Activated naive CD4-positive, alpha-beta T cell treated with anti-CD3 and anti-CD28 coated beads, Interleukin-2, amount 10 ng/mL, durations not matched to agents 7 days and 5 days (primary cell): ENCODE results near the gene TAOK3.
"Not testable (repeated sequence)": the region's sequence is repeated elsewhere in the genome, so short reads cannot be mapped to it uniquely, and the experiment has no call there.

ENCODE experiments used
- CTCF ChIA-PET: fragments of 350-600 bp; sonication (Branson Sonifier 250); formaldehyde crosslinking; loops from one replicate; lab custom pipeline; 2021; ENCODE audit warnings: antibody characterized with exemption; lab: Charles Lee
- DNase-seq: peaks from one replicate; pipeline ENCODE4 v3.0.0-alpha.2; 2020
- H3K27ac Mint-ChIP-seq: one replicate; pipeline ENCODE4 v1.8.0; 2021; ENCODE audit warnings: mild to moderate bottlenecking, moderate library complexity, mixed read lengths
- H3K27me3 Mint-ChIP-seq: one replicate; pipeline ENCODE4 v1.8.0; 2021; ENCODE audit warnings: mild to moderate bottlenecking, mixed read lengths
- H3K36me3 Mint-ChIP-seq: one replicate; pipeline ENCODE4 v1.8.0; 2021; ENCODE audit warnings: mixed read lengths
- H3K4me1 Mint-ChIP-seq: one replicate; pipeline ENCODE4 v1.8.0; 2021; ENCODE audit warnings: mixed read lengths
- H3K4me3 Mint-ChIP-seq: one replicate; pipeline ENCODE4 v1.8.0; 2021; ENCODE audit warnings: mild to moderate bottlenecking, moderate library complexity, mixed read lengths
- H3K9me3 Mint-ChIP-seq: one replicate; pipeline ENCODE4 v1.8.0; 2021; ENCODE audit warnings: mixed read lengths

Gene TAOK3

DNA sequence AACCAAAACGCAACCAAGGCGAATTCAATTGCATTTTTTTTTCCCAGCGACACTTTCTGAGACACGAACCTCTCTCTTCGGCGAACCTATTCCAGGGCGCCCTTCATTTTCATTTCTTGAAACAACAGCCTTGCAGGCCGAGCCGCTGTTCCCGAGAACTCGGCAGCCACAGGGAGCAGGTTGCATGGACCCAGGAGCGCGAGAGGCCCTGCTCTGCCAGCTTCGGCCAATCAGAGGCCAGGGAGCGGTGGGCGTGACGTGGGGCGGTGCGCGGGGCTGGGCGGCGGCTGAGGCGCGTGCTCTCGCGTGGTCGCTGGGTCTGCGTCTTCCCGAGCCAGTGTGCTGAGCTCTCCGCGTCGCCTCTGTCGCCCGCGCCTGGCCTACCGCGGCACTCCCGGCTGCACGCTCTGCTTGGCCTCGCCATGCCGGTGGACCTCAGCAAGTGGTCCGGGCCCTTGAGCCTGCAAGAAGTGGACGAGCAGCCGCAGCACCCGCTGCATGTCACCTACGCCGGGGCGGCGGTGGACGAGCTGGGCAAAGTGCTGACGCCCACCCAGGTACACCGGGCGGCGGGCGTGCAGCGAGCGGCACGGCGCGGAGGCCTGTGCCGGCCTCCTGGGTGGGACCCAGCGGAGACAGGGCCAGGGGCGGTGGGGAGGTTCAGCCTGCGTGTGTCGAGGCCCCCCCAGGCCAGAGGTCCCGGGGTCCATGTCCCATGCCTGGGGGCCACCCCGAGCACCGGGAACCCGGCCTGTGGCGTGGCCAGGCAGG, 236.7 kb downstream of the TAOK3 start, which contains the start of gene PEBP1:
TSS of gene PEBP1 (plus strand) at position 337 of the 771 bp plus-strand sequence. CDS start at position 423, 86 bp downstream.
- peak within 1 kb of the TSS; percentile 95 for H3K4me3 Mint-ChIP-seq
- no peaks in the 10 kb centered on the region for H3K27me3 Mint-ChIP-seq
- peak within 1 kb of the TSS; percentile 90 for H3K27ac Mint-ChIP-seq
- peaks cover 41% of the 10 kb centered on the region for H3K4me1 Mint-ChIP-seq
- peak; percentile 96 for DNase-seq
- no peaks in the 10 kb centered on the region for H3K9me3 Mint-ChIP-seq
- H3K36me3 Mint-ChIP-seq, result peaks cover 22% of the 10 kb centered on the region
- CTCF ChIA-PET, result interaction anchor here (0.7 to 1.5 kb wide), 5 partner anchors 11 to 240 kb away, joined by 3 to 8 read pairs (median 4); partner anchors contain the start of gene SUDS3

DNA sequence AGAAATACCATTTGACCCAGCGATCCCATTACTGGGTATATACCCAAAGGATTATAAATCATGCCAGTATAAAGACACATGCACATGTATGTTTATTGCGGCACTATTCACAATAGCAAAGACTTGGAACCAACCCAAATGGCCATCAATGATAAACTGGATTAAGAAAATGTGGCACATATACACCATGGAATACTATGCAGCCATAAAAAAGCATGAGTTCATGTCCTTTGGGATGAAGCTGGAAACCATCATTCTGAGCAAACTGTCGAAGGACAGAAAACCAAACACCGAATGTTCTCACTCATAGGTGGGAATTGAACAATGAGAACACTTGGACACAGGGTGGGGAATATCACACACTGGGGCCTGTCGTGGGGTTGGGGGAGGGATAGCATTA, 243.3 kb downstream of the TAOK3 start:
- peaks cover 12% of the 10 kb centered on the region for H3K4me1 Mint-ChIP-seq
- H3K27ac Mint-ChIP-seq, H3K4me3 Mint-ChIP-seq, DNase-seq, CTCF ChIA-PET, H3K9me3 Mint-ChIP-seq, H3K27me3 Mint-ChIP-seq, H3K36me3 Mint-ChIP-seq: not testable (repeated sequence)

DNA sequence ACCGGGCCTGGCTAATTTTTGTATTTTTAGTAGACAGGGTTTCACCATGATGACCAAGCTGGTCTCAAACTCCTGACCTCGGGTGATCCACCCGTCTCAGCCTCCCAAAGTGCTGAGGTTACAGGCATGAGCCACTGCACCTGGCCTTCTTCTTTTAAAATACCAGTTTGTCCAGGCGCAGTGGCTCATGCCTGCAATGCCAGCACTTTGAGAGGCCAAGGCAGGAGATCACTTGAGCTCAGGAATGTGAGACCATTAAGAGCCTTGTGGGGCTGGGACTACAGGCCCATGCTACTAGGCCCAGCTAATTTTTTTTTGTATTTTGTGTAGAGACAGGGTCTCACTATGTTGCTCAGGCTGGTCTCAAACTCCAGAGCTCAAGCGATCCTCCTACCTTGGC, 244.8 kb downstream of the TAOK3 start:
- Mint-ChIP-seq H3K4me1 (peaks cover 8% of the 10 kb centered on the region), H3K36me3 (no peaks in the 10 kb centered on the region), H3K27ac (no peak overlapping the region), H3K4me3 (no peak overlapping the region), H3K27me3 (no peaks in the 10 kb centered on the region), H3K9me3 (no peaks in the 10 kb centered on the region)
- no peak for DNase-seq
- CTCF ChIA-PET, result interaction anchor here (0.5 to 0.6 kb wide), 2 partner anchors 27 to 64 kb away, joined by 4 read pairs; no protein-coding TSS in a partner anchor

DNA sequence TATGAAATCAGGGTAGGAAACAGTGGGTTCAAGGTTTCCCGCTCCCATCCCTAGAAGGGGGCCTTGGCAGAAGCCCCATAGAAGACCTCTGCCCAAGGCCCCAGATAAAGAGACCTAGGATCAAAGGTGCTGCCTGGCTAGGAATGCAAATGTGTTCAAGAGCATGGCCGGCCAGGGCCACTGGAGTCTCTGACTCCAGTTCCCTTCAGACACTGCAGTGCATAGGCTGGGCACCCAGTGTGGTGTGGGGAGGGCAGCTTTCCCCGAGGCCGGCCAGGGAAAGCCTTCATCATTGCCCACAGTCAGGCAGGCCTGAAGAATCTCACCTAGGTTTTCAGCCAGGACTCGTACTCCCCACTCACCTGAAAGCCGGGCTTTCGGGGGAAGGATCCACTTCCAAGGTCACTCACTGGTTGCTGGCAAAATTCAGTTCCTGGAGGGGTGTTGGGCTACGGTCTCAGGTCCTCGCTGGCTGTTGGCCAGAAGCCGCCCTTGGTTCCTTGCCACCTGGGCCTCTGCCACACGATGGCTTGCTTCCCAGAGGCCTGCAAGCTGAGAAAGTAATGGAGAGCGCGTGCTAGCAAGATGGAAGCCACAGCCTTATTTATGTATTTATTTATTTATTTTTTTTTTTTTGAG, 246.5 kb downstream of the TAOK3 start:
- DNase-seq, result no peak
- H3K36me3 Mint-ChIP-seq, result no peaks in the 10 kb centered on the region
- no peaks in the 10 kb centered on the region for H3K4me1 Mint-ChIP-seq
- CTCF ChIA-PET, result interaction anchor here (1.2 kb wide), 1 partner anchor 10 kb away, joined by 3 read pairs; the partner anchor contains the start of gene PEBP1
- no peak overlapping the region for H3K4me3 Mint-ChIP-seq
- no peak overlapping the region for H3K27ac Mint-ChIP-seq
- H3K27me3 Mint-ChIP-seq, result no peaks in the 10 kb centered on the region
- no peaks in the 10 kb centered on the region for H3K9me3 Mint-ChIP-seq

DNA sequence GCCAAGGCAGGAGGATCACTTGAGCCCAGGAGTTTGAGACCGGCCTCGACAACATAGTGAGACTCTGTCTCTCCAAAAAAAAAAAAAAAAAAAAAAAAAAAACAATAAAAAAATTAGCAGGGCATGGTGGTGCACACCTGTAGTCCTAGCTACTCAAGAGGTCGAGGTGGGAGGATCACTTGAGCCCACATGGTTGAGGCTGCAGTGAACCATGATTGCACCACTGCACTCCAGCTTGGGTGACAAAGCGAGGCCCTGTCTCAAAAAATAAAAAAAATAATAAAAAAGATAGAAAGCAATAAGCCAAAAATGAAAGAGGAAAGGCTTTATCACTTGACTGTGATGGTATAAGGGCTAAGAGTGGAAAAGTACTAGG, 247.0 kb downstream of the TAOK3 start:
- H3K27ac Mint-ChIP-seq, result no peak overlapping the region
- CTCF ChIA-PET, result interaction anchor here (1.2 kb wide), 1 partner anchor 10 kb away, joined by 3 read pairs; the partner anchor contains the start of gene PEBP1

DNA sequence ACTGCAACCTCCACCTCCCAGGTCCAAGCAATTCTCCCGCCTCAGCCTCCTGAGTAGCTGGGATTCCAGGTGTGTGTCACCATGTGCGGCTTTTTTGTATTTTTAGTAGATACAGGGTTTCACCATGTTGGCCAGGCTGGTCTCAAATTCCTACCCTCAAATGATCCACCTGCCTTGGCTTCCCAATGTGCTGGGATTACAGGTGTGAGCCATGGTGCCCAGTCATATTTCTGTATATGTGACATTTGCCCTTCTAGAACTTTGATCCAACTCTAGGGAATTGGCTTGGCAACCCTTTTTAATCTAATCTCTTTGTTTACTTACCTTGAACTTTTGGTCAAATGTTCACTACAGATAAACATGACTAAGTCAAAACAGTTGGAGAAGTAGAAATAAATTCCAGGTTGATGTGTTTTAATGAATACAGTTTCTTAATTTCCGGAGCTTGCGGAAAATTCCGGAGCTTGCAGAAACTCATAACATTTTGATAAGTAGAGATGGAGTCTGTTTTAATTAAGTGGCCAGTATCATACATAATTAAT, 248.3 kb downstream of the TAOK3 start:
- peaks cover 8% of the 10 kb centered on the region for H3K4me1 Mint-ChIP-seq
- CTCF ChIA-PET, result interaction anchor here (1.2 kb wide), 1 partner anchor 252 kb away, joined by 8 read pairs; the partner anchor contains the start of gene SUDS3
- no peaks in the 10 kb centered on the region for H3K27me3 Mint-ChIP-seq
- no peak overlapping the region for H3K27ac Mint-ChIP-seq
- no peaks in the 10 kb centered on the region for H3K36me3 Mint-ChIP-seq
- no peak overlapping the region for H3K4me3 Mint-ChIP-seq
- no peaks in the 10 kb centered on the region for H3K9me3 Mint-ChIP-seq
- DNase-seq, result no peak

More for the DNA sequence above, 247.0 kb downstream of the TAOK3 start:
- Mint-ChIP-seq H3K4me3 (no peak overlapping the region), H3K27me3 (no peaks in the 10 kb centered on the region), H3K9me3 (no peaks in the 10 kb centered on the region), H3K4me1 (peaks cover 3% of the 10 kb centered on the region), H3K36me3 (no peaks in the 10 kb centered on the region)
- no peak for DNase-seq

DNA sequence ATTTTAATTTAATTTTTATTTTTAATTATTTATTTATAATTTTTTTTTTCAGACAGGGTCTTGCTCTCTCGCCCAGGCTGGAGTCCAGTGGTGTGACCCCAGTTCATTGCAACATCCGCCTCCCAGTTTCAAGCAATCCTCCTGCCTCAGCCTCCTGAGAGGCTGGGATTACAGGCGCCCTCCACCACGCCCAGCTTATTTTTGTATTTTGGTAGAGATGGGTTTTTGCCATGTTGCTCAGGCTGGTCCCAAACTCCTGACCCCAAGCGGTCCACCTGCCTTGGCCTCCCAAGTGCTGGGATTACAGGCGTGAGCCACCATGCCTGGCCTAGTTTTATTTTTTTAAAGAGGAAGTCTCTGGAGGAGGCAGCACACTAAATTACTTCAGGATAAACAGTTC, 250.4 kb downstream of the TAOK3 start:
- H3K27ac Mint-ChIP-seq, result no peak overlapping the region
- no peak overlapping the region for H3K4me3 Mint-ChIP-seq
- no peaks in the 10 kb centered on the region for H3K27me3 Mint-ChIP-seq
- no peaks in the 10 kb centered on the region for H3K36me3 Mint-ChIP-seq
- CTCF ChIA-PET, result interaction anchor here (1.9 to 3.4 kb wide), 3 partner anchors 14 to 255 kb away, joined by 4 to 47 read pairs (median 5); partner anchors contain the start of genes PEBP1 and SUDS3
- peaks cover 8% of the 10 kb centered on the region for H3K4me1 Mint-ChIP-seq
- no peak for DNase-seq
- no peaks in the 10 kb centered on the region for H3K9me3 Mint-ChIP-seq

DNA sequence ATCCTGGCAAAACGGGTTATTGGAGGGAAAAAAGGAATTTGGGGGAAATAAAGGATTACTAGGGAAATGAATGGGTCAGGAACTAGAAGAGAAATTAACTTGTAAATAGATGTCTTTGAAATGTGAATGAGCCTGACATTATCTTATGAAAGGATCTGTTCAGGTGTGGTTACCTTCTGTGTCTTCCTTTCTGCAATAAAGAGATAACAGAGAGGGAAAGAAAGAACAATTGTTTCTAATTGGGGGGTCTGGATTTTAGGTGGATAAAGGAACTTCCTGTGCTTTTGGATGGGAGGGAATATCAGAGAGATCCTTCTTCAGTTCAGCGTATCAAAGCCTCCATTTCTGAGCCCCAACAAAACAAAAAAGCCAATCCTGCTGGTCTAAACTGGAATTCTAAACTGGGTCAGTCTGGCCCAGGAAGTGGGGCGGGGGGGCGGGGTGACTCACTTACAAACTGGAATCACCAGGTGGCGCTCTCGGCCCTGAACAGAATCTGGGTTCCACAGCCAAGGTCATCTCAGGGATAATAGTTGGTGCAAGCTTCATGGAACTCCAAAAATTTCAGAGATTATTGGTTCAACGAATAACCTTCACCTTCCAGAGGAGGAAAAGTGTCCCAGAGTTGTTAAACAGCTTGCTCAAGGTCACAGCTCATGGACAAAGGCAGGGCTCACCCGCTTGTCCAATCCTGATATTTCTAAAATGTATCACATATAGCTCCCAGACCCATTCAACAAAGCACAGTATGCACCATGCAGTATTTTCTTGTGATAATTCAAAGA, 251.9 kb downstream of the TAOK3 start:
- Mint-ChIP-seq H3K9me3 (no peaks in the 10 kb centered on the region), H3K36me3 (no peaks in the 10 kb centered on the region), H3K27me3 (no peaks in the 10 kb centered on the region), H3K4me1 (peaks cover 8% of the 10 kb centered on the region), H3K27ac (no peak overlapping the region), H3K4me3 (no peak overlapping the region)
- peak; percentile 75 for DNase-seq
- CTCF ChIA-PET, result interaction anchor here (0.7 to 3.4 kb wide), 10 partner anchors 11 to 284 kb away, joined by 3 to 47 read pairs (median 4); partner anchors contain the start of genes PEBP1 and SUDS3

DNA sequence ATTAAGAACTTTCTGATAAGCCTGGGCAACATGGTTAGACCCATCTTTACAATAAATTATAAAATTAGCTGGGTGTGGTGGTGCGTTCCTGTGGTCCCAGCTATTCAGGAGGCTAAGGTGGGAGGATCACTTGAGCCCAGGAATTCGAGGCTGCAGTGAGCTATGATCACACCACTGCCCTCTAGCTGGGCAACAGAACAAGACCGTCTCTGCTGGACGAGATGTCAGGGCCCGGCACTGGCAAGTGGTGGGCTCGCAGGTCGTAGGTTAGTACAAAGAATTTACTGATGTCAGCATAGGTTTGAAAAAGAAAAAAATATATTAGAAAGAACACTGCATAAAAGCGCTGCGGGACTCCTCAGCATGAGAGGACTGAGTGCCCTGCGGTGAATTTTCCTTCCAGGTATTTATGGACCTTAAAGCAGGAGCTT, 253.2 kb downstream of the TAOK3 start:
- Mint-ChIP-seq H3K4me1 (peaks cover 8% of the 10 kb centered on the region), H3K27me3 (no peaks in the 10 kb centered on the region), H3K9me3 (no peaks in the 10 kb centered on the region), H3K4me3 (no peak overlapping the region), H3K27ac (no peak overlapping the region), H3K36me3 (no peaks in the 10 kb centered on the region)
- CTCF ChIA-PET, result interaction anchor here (1.0 to 3.4 kb wide), 2 partner anchors 257 to 918 kb away, joined by 3 to 47 read pairs; partner anchors contain the start of gene SUDS3
- DNase-seq, result no peak

DNA sequence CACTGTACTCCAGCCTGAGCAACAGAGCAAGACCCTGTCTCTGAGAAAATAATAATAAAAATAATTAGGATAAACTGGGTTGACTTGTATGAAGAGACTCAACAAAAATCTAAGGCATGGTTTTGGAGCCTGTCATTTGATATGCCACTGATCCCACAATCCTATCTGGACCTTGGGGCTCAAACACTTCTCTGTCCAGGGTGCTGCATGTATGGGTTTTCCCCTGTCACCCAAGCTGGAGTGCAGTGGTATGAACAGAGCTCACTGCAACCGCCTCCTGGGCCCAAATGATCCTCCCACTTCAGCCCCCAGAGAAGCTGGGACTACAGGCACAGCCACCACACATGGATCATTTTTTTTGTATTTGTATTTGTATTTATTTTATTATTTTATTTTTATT, 263.6 kb downstream of the TAOK3 start:
- peaks cover 4% of the 10 kb centered on the region for H3K4me1 Mint-ChIP-seq
- CTCF ChIA-PET, result no interaction called here
- DNase-seq, result no peak
- no peak overlapping the region for H3K27ac Mint-ChIP-seq
- H3K36me3 Mint-ChIP-seq, result no peaks in the 10 kb centered on the region
- peaks cover 17% of the 10 kb centered on the region for H3K27me3 Mint-ChIP-seq
- no peak overlapping the region for H3K4me3 Mint-ChIP-seq
- no peaks in the 10 kb centered on the region for H3K9me3 Mint-ChIP-seq

DNA sequence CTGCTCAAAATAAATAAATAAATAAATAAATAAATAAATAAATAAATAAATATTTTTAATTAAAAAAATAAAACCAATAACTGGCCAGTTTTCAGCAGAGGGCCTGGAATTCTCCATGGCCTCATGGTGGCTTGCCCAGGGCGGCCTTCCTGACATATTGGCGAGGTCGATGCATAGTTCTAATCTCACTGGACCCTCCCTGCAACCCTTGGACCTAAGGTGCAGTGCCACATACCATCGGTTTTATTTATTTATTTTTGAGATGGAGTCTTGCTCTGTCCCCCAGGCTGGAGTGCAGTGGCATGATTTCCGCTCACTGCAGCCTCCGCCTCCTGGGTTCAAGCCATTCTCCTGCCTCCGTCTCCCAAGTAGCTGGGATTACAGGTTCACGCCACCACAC, 265.0 kb downstream of the TAOK3 start:
- no peak for DNase-seq
- CTCF ChIA-PET, result no interaction called here
- Mint-ChIP-seq H3K4me3 (no peak overlapping the region), H3K27me3 (peaks cover 27% of the 10 kb centered on the region), H3K9me3 (no peaks in the 10 kb centered on the region), H3K36me3 (no peaks in the 10 kb centered on the region), H3K4me1 (peaks cover 9% of the 10 kb centered on the region), H3K27ac (no peak overlapping the region)

DNA sequence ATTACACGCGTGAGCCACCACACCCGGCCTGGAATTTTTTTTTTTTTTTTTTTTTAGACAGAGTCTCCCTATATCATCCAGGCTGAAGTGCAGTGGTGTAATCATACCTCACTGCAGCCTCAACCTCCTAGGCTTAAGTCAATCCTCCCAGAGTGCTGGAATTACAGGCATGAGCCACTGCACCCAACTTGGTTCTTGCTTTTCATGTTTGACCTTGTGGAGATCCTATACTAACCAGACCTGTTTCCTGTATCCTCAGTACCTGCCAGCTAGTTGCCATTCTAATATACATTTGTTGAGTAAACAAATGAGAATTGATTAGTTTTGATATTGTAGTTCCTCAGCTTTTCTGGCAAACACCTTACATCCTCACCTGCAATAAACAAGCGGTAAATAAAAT, 265.7 kb downstream of the TAOK3 start:
- peaks cover 9% of the 10 kb centered on the region for H3K4me1 Mint-ChIP-seq
- DNase-seq, result no peak
- no peak overlapping the region for H3K27ac Mint-ChIP-seq
- H3K4me3 Mint-ChIP-seq, result no peak overlapping the region
- H3K36me3 Mint-ChIP-seq, result no peaks in the 10 kb centered on the region
- peaks cover 34% of the 10 kb centered on the region for H3K27me3 Mint-ChIP-seq
- CTCF ChIA-PET, result no interaction called here
- no peaks in the 10 kb centered on the region for H3K9me3 Mint-ChIP-seq

DNA sequence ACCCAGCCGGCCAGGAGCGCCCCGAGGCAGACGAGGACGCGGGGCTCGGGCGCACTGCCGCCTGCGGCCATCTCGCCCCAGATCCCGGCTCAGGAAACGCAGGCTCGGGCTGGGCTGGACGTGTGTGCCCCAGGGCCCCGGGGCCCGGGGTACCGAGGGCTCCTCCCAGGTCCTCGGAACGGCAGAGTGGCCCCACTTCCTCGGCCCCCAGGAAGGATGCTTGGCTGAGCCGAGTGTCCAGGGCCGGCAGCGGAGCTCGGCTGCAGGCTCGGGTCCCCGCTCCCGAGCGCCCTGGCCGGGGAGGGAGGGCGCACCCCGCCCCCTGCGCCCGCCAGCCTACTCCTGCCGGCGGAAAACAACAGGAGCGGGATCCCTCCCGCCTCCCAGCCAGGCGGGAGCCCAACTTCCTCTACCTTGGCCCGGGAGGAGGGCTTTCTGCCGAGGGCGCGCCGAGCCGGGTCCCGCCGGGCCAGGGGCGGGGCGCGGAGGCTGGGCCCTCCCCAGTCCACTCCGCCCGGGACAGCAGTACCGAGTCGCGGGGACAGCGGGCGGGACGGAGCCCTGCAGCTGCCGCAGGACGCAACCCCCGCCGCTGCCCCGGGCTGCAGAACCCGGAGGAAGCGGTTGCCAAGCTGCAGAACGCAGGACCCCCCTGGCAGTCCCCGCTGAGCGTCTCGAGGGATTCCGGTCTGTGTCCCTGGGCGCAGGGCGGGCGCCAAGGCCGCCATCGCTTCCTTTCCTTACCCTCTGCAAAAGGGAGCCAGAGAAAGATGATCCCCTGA, 268.9 kb downstream of the TAOK3 start, which contains the start of gene VSIG10:
TSS of gene VSIG10 (minus strand) at position 411 of the 782 bp plus-strand sequence. CDS start at position 71, 340 bp downstream.
- Mint-ChIP-seq H3K27me3 (peaks cover 57% of the 10 kb centered on the region), H3K27ac (no peak within 1 kb of the TSS)
- CTCF ChIA-PET, result no interaction called here

More for the DNA sequence above, 268.9 kb downstream of the TAOK3 start, which contains the start of gene VSIG10:
- no peaks in the 10 kb centered on the region for H3K9me3 Mint-ChIP-seq
- H3K4me1 Mint-ChIP-seq, result peaks cover 9% of the 10 kb centered on the region
- no peaks in the 10 kb centered on the region for H3K36me3 Mint-ChIP-seq
- DNase-seq, result peak; percentile 46
- peak within 1 kb of the TSS; percentile 79 for H3K4me3 Mint-ChIP-seq
